A673 (cell line): Measurements from ENCODE around the gene FPGS. TPM values are rescaled to one million over a fixed set of nuclear protein-coding genes. Genes with fewer than 3 reads are reported as not detected.

Experiments
- BruUV-seq: library from RNA; stranded (reverse); fragments of 400-500 nt; replicated peaks from 2 replicates; lab custom pipeline; 2021; lab: Mats Ljungman, UMichigan
- CTCF ChIA-PET: fragments of 300-600 bp; sonication (Branson Sonifier 250); formaldehyde crosslinking; loops from one replicate; lab custom pipeline; 2022; ENCODE audit warnings: antibody characterized with exemption; lab: Charles Lee
- POLR2A ChIA-PET: fragments of 300-600 bp; sonication (Branson Sonifier 250); formaldehyde crosslinking; loops from one replicate; lab custom pipeline; 2022; ENCODE audit warnings: antibody characterized with exemption; ENCODE audit not compliant: low non-redundant PET; lab: Charles Lee
- DNase-seq: peaks from one replicate; pipeline ENCODE4 v3.0.0-alpha.2; 2015; ENCODE audit warnings: low spot score
- H3K27ac ChIP-seq: fragments of 200-600 bp; sonication (generic); 2 replicates; pipeline ENCODE4 v1.5.1; 2016; ENCODE audit warnings: mixed run types, low read depth, mild to moderate bottlenecking, mixed read lengths, antibody characterized with exemption, low read length; ENCODE audit not compliant: poor library complexity, severe bottlenecking
- H3K27me3 ChIP-seq: fragments of 200-600 bp; sonication (generic); replicated peaks from 2 replicates; pipeline ENCODE4 v1.6.1; 2017; ENCODE audit warnings: mixed run types, low read depth, mild to moderate bottlenecking, mixed read lengths, antibody characterized with exemption, low read length; ENCODE audit not compliant: insufficient read depth, poor library complexity
- H3K36me3 ChIP-seq: fragments of 200-600 bp; sonication (generic); 2 replicates; pipeline ENCODE4 v1.6.1; 2016; ENCODE audit warnings: mixed run types, mild to moderate bottlenecking, mixed read lengths, antibody characterized with exemption, low read length; ENCODE audit not compliant: insufficient read depth, poor library complexity, severe bottlenecking
- H3K4me1 ChIP-seq: fragments of 200-600 bp; sonication (generic); 2 replicates; pipeline ENCODE4 v1.6.1; 2017; ENCODE audit warnings: mixed run types, mild to moderate bottlenecking, mixed read lengths, antibody characterized with exemption, low read length; ENCODE audit not compliant: insufficient read depth, poor library complexity, severe bottlenecking
- H3K4me3 ChIP-seq: fragments of 200-600 bp; sonication (generic); 2 replicates; pipeline ENCODE4 v1.5.1; 2016; ENCODE audit warnings: low read depth, mixed run types, mild to moderate bottlenecking, mixed read lengths, low read length; ENCODE audit not compliant: poor library complexity, severe bottlenecking
- H3K9me3 ChIP-seq: fragments of 200-600 bp; sonication (generic); 2 replicates; pipeline ENCODE4 v1.6.1; 2016; ENCODE audit warnings: mixed run types, low read depth, mild to moderate bottlenecking, mixed read lengths, antibody characterized with exemption, low read length; ENCODE audit not compliant: poor library complexity, severe bottlenecking
- CTCF ChIP-seq: fragments of 300-800, 200-600 bp; sonication (generic); conservative IDR thresholded peaks from 2 replicates; pipeline ENCODE4 v1.5.1; 2017; ENCODE audit warnings: low read depth, mild to moderate bottlenecking, antibody characterized with exemption, low read length, moderate library complexity, mixed read lengths
- EZH2 ChIP-seq: fragments of 200-600 bp; sonication (generic); IDR thresholded peaks from 2 replicates; pipeline ENCODE4 v1.6.1; 2017; ENCODE audit warnings: borderline replicate concordance, low read depth, mild to moderate bottlenecking, mixed read lengths, antibody characterized with exemption, low read length; ENCODE audit not compliant: poor library complexity, severe bottlenecking
- intact Hi-C: fragments of 100-400 bp; cut with micrococcal nuclease; formaldehyde crosslinking; loops from one replicate; pipeline ENCODE4 v1.10.0; 2022; ENCODE audit not compliant: unreplicated experiment
- total RNA-seq: library from RNA; stranded (reverse); gene quantifications from 2 replicates; pipeline ENCODE4 v1.2.3, GENCODE V29; 2021

The FPGS gene
- total RNA-seq, 1 experiment from 2014 or later: 74.9 TPM

GRCh38 chr9:127837346-127837745 lies 34.7 kb downstream of the FPGS start:
- no peaks in the 10 kb centered on the region for H3K36me3 ChIP-seq
- no peak for TF ChIP-seq CTCF
- no peak for TF ChIP-seq EZH2
- no TSS peak for BruUV-seq
- no peaks in the 10 kb centered on the region for H3K27me3 ChIP-seq
- intact Hi-C loops: no loop called here
- POLR2A ChIA-PET: no interaction called here
- H3K4me1 ChIP-seq: no peaks in the 10 kb centered on the region
- CTCF ChIA-PET: no interaction called here
- no peaks in the 10 kb centered on the region for H3K9me3 ChIP-seq
- DNase-seq: no peak
- no peak overlapping the region for H3K4me3 ChIP-seq
- no peak overlapping the region for H3K27ac ChIP-seq

- Histone ChIP-seq H3K27me3 (no peaks in the 10 kb centered on the region), H3K36me3 (no peaks in the 10 kb centered on the region), H3K27ac (no peak overlapping the region), H3K9me3 (no peaks in the 10 kb centered on the region), H3K4me1 (no peaks in the 10 kb centered on the region), H3K4me3 (no peak overlapping the region)
- CTCF ChIA-PET: no interaction called here
- POLR2A ChIA-PET: no interaction called here
- no peak for TF ChIP-seq EZH2
- no peak for TF ChIP-seq CTCF
- DNase-seq: no peak
- intact Hi-C loops: no loop called here
- BruUV-seq: no TSS peak
These were observed 35.8 kb downstream of the FPGS start for GRCh38 chr9:127838375-127839078.

- no peaks in the 10 kb centered on the region for H3K36me3 ChIP-seq
- no peak for TF ChIP-seq CTCF
- TF ChIP-seq EZH2: no peak
- no peaks in the 10 kb centered on the region for H3K9me3 ChIP-seq
- no peaks in the 10 kb centered on the region for H3K4me1 ChIP-seq
- H3K27me3 ChIP-seq: no peaks in the 10 kb centered on the region
- intact Hi-C loops: no loop called here
- no peak overlapping the region for H3K4me3 ChIP-seq
- no peak for DNase-seq
- ChIA-PET CTCF (no interaction called here), POLR2A (no interaction called here)
- H3K27ac ChIP-seq: no peak overlapping the region
- BruUV-seq: no TSS peak
These were observed 38.6 kb downstream of the FPGS start for GRCh38 chr9:127841087-127841835.
